SK-N-SH treated with all-trans-retinoic acid at 6 μM for 48 hours (cell line): Measurements from ENCODE around the gene ADK.

ENCODE experiments used
- CREB5 ChIP-seq: fragments of 250-450 bp; sonication (Bioruptor Pico); IDR thresholded peaks from 2 replicates; pipeline ENCODE4 v1.5.1; 2020; ENCODE audit warnings: low read depth, mild to moderate bottlenecking, moderate library complexity
- CSDC2 ChIP-seq: fragments of 250-450 bp; sonication (Bioruptor Pico); IDR thresholded peaks from 2 replicates; pipeline ENCODE4 v1.5.0; 2020; ENCODE audit warnings: mild to moderate bottlenecking, moderate library complexity
- ISL1 ChIP-seq: fragments of 250-450 bp; sonication (Bioruptor Pico); IDR thresholded peaks from 2 replicates; pipeline ENCODE4 v2.1.2; 2022; ENCODE audit warnings: mild to moderate bottlenecking, moderate library complexity
- POU6F1 ChIP-seq: fragments of 250-450 bp; sonication (Bioruptor Pico); IDR thresholded peaks from 2 replicates; pipeline ENCODE4 v1.8.0; 2021; ENCODE audit warnings: low read depth, mild to moderate bottlenecking, moderate library complexity, borderline replicate concordance
- PPARA ChIP-seq: fragments of 250-450 bp; sonication (Bioruptor Pico); IDR thresholded peaks from 2 replicates; pipeline ENCODE4 v1.5.0; 2020; ENCODE audit warnings: mild to moderate bottlenecking, borderline replicate concordance
- SNAI2 ChIP-seq: fragments of 250-450 bp; sonication (Bioruptor Pico); IDR thresholded peaks from 2 replicates; pipeline ENCODE4 v1.5.0; 2020; ENCODE audit warnings: mild to moderate bottlenecking, moderate library complexity
- ZFP3 ChIP-seq: fragments of 250-450 bp; sonication (Bioruptor Pico); IDR thresholded peaks from 2 replicates; pipeline ENCODE4 v1.5.0; 2020; ENCODE audit warnings: mild to moderate bottlenecking, moderate library complexity
- ZFP30 ChIP-seq: fragments of 450-650 bp; formaldehyde crosslinking; IDR thresholded peaks from 2 replicates; pipeline ENCODE4 v1.5.0; 2022; ENCODE audit warnings: mild to moderate bottlenecking, moderate library complexity
- ZNF70 ChIP-seq: fragments of 450-650 bp; formaldehyde crosslinking; IDR thresholded peaks from 2 replicates; pipeline ENCODE4 v1.5.0; 2020; ENCODE audit warnings: mild to moderate bottlenecking, moderate library complexity
- TF ChIP-seq, protein P1 (sequence below): fragments of 250-450 bp; sonication (Bioruptor Pico); IDR thresholded peaks from 2 replicates; pipeline ENCODE4 v1.5.1; 2021; ENCODE audit warnings: mild to moderate bottlenecking, moderate library complexity

GRCh38 chr10:74733612-74734011, 582.6 kb downstream of the ADK start:
- TF ChIP-seq CSDC2 (CRISPR knock-in tag): no peak
- TF ChIP-seq ZNF70 (CRISPR knock-in tag): no peak
- no peak for TF ChIP-seq CREB5
- TF ChIP-seq SNAI2: no peak
- no peak for TF ChIP-seq ZFP30
- TF ChIP-seq, protein P1, sequence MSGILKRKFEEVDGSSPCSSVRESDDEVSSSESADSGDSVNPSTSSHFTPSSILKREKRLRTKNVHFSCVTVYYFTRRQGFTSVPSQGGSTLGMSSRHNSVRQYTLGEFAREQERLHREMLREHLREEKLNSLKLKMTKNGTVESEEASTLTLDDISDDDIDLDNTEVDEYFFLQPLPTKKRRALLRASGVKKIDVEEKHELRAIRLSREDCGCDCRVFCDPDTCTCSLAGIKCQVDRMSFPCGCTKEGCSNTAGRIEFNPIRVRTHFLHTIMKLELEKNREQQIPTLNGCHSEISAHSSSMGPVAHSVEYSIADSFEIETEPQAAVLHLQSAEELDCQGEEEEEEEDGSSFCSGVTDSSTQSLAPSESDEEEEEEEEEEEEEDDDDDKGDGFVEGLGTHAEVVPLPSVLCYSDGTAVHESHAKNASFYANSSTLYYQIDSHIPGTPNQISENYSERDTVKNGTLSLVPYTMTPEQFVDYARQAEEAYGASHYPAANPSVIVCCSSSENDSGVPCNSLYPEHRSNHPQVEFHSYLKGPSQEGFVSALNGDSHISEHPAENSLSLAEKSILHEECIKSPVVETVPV: no peak
- no peak for TF ChIP-seq ISL1
- TF ChIP-seq ZFP3 (CRISPR knock-in tag): no peak
- TF ChIP-seq PPARA (CRISPR knock-in tag): no peak
- TF ChIP-seq POU6F1 (CRISPR knock-in tag): no peak
